Brain pericyte (primary cell): ENCODE results near the gene STK35.
"Not testable (repeated sequence)": the region's sequence is repeated elsewhere in the genome, so short reads cannot be mapped to it uniquely, and the experiment has no call there.

Experiments
- DNase-seq: peaks from one replicate; pipeline ENCODE4 v3.0.0-alpha.2; 2012; ENCODE audit warnings: low read depth, low spot score

STK35 gene

DNA sequence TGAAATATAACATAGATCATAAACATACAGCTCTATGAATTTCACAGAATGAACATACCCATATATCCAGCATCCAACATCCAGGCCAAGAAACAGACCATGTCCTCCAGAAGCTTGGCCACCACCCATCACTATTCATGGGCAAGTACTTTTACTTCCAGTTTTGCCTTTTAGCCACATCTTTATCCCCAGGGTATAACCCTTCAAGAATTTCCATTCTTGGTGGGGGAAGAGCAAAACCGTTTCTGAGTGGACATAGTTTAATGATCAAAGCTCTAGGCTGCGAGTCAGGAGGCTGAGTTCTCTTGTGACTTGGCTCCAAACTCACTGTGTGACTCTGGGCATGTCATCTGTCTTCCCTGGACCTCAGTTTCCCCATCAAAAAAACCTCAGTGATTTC, 78.3 kb downstream of the STK35 start:
- no peak for DNase-seq

DNA sequence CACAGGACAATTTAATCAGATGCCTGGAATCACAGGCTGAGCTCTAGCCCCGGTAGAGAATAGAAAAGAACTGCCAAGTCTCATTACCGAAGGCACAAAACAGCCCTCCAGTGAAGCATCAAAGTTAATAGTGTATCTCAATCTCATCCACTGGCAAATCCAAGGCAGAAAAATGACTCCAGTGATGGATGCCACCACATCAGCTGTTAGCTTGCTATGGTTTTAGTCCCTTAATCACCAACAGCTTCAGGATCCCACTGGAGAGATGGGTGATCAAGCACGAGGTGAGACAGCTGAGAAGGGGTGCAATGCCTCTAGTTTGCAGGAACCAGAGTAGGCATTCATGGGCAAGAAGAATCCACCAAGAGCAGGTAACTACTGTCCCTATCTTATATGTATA, 81.8 kb downstream of the STK35 start:
- DNase-seq = no peak

DNA sequence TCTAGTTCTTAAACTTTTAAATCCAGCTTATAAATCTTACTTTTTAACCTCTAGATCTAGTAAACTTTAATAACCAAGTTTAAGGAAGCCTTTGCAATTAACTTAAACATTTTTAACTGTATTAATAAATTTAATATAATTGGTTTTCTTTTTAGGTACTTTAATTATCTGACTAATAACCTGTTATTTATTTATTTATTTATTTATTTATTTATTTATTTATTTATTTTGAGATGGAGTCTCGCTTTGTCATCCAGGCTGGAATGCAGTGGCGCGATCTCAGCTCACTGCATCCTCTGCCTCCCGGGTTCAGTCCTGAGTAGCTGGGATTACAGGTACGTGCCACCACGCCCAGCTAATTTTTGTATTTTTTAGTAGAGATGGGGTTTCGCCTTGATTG, 83.3 kb downstream of the STK35 start:
- DNase-seq = not testable (repeated sequence)

DNA sequence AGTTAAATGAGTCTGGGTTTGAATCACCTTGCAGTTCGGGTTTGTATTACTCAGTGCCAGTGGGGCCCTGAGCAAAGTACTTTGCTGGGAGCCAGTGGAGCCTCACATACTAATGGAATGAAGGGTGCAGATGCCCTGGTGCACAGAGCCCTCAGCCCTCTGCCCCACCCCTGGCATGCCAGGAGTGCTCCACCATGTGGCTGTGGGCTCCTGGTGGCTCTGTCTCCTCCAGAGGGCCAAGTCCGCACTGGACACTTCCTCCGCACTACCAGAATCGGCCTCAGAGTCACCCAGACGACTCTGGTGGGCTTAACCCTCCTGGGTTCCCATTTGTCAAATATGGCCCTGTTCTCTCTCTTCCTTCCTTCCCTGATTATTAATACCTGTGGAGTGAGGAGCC, 94.0 kb downstream of the STK35 start:
- DNase-seq = no peak

DNA sequence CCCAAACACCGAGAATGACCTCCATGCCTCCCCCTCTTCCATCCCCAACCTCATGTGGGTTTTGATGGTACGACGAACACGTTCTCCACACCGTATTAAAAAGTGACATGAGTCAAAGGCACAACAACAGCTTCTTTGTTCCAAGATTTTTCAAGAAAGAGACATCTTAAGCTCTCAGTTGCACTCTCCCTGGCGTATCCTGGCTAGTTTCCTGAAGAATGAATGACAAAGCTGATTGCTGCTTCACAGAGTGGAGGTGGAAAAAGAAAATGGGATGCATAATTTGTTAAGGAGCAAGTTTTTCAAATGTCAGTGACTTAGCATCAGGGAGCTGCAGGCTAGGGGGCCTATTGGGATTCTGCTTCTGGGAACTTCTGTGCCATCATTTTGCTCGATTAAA, 95.5 kb downstream of the STK35 start:
- DNase-seq = no peak
